Embryonic facial prominence (tissue), 1 donor: ENCODE measurements around the gene PDC.
"Not testable (repeated sequence)": the region's sequence is repeated elsewhere in the genome, so short reads cannot be mapped to it uniquely, and the experiment has no call there.

Experiments
- DNase-seq: peaks from one replicate; pipeline ENCODE4 v3.0.0-alpha.2; 2016; ENCODE audit errors: extremely low spot score

Gene PDC

GRCh38 chr1:186403632-186404031 lies 57.3 kb downstream of the PDC start:
- no peak for DNase-seq

- DNase-seq, result not testable (repeated sequence)
These were observed 59.5 kb downstream of the PDC start for GRCh38 chr1:186401446-186401845.
